IMR-90 (cell line): Measurements from ENCODE around the gene NAA80. TPM values are rescaled to one million over a fixed set of nuclear protein-coding genes. Genes with fewer than 3 reads are reported as not detected.
A peak's percentile ranks its signal among the peaks of the same experiment; 100 is the strongest.

Source experiments
- ATAC-seq: fragments of 200-7000 bp; cut with Tn5 transposase; 2 replicates; pipeline ENCODE4 v1.9.1; 2020; ENCODE audit warnings: low read depth, mild to moderate bottlenecking, moderate library complexity
- BruUV-seq: library from RNA; stranded (reverse); fragments of 400-500 nt; replicated peaks from 2 replicates; lab custom pipeline; 2021; lab: Mats Ljungman, UMichigan
- CTCF ChIA-PET: fragments of 300-600 bp; formaldehyde crosslinking; extraction: SDS; loops from one replicate; lab custom pipeline; 2021; ENCODE audit warnings: antibody characterized with exemption; lab: Yijun Ruan, JAX
- POLR2A ChIA-PET: fragments of 300-600 bp; sonication (Branson Sonifier 250); formaldehyde crosslinking; loops from one replicate; lab custom pipeline; 2022; ENCODE audit warnings: antibody characterized with exemption; ENCODE audit not compliant: unreplicated experiment; lab: Charles Lee
- DNase-seq: peaks from one replicate; pipeline ENCODE4 v3.0.0; 2013
- H2AFZ ChIP-seq: replicated peaks from 2 replicates; pipeline ENCODE3; 2013; ENCODE audit warnings: low read length, mild to moderate bottlenecking; ENCODE audit not compliant: poor library complexity
- H2AK5ac ChIP-seq: 2 replicates; pipeline ENCODE4 v1.6.1; 2013; ENCODE audit warnings: low read depth, low read length, inconsistent platforms
- H2AK9ac ChIP-seq: replicated peaks from 2 replicates; pipeline ENCODE3; 2013; ENCODE audit warnings: mild to moderate bottlenecking, low read depth, low read length, moderate library complexity; ENCODE audit not compliant: poor library complexity
- H2BK120ac ChIP-seq: 2 replicates; pipeline ENCODE4 v1.6.1; 2013; ENCODE audit warnings: low read depth, low read length, inconsistent platforms
- H2BK15ac ChIP-seq: 3 replicates; pipeline ENCODE4 v1.6.1; 2013; ENCODE audit warnings: low read depth, low read length, inconsistent platforms
- H2BK20ac ChIP-seq: 2 replicates; pipeline ENCODE4 v1.6.1; 2013; ENCODE audit warnings: low read depth, mild to moderate bottlenecking, inconsistent platforms, low read length, moderate library complexity
- H2BK5ac ChIP-seq: 2 replicates; pipeline ENCODE4 v1.6.1; 2013; ENCODE audit warnings: mild to moderate bottlenecking, low read depth, low read length, inconsistent platforms; ENCODE audit not compliant: poor library complexity, severe bottlenecking
- H3K14ac ChIP-seq: replicated peaks from 2 replicates; pipeline ENCODE4 v1.6.1; 2013; ENCODE audit warnings: low read depth, low read length, inconsistent platforms
- H3K18ac ChIP-seq: 2 replicates; pipeline ENCODE4 v1.6.1; 2013; ENCODE audit warnings: low read depth, low read length, control low read depth
- H3K23ac ChIP-seq: 2 replicates; pipeline ENCODE4 v1.6.1; 2013; ENCODE audit warnings: low read depth, low read length, inconsistent platforms
- H3K27ac ChIP-seq: 2 replicates; pipeline ENCODE4 v1.5.1; 2013; ENCODE audit warnings: mild to moderate bottlenecking, control low read depth, low read length; ENCODE audit not compliant: insufficient read depth
- H3K27me3 ChIP-seq: 2 replicates; pipeline ENCODE4 v1.6.1; 2013; ENCODE audit warnings: low read length; ENCODE audit not compliant: control insufficient read depth, insufficient read depth
- H3K36me3 ChIP-seq: 2 replicates; pipeline ENCODE4 v1.6.1; 2013; ENCODE audit warnings: low read length, mixed read lengths; ENCODE audit not compliant: control insufficient read depth, insufficient read depth
- H3K4ac ChIP-seq: 2 replicates; pipeline ENCODE4 v1.6.1; 2013; ENCODE audit warnings: low read depth, low read length, inconsistent platforms
- H3K4me1 ChIP-seq: 2 replicates; pipeline ENCODE4 v1.6.1; 2013; ENCODE audit warnings: low read length, mixed read lengths; ENCODE audit not compliant: control insufficient read depth, insufficient read depth
- H3K4me2 ChIP-seq: 2 replicates; pipeline ENCODE4 v1.6.1; 2013; ENCODE audit warnings: low read depth, mild to moderate bottlenecking, control low read depth, low read length, moderate library complexity
- H3K4me3 ChIP-seq: 2 replicates; pipeline ENCODE4 v1.5.1; 2013; ENCODE audit warnings: low read depth, mild to moderate bottlenecking, control low read depth, low read length, moderate library complexity; ENCODE audit not compliant: insufficient read depth
- H3K56ac ChIP-seq: 2 replicates; pipeline ENCODE4 v1.6.1; 2013; ENCODE audit warnings: low read length, inconsistent platforms; ENCODE audit not compliant: insufficient read depth; ENCODE audit errors: extremely low read depth
- H3K79me1 ChIP-seq, 2 experiments: 2 replicates each; pipeline ENCODE4 v1.6.1; 2013; ENCODE audit warnings: low read length in 2 of 2, inconsistent platforms in 1 of 2, low read depth in 1 of 2
- H3K9ac ChIP-seq: 2 replicates; pipeline ENCODE4 v1.6.1; 2013; ENCODE audit warnings: low read depth, low read length, control low read depth
- H3K9me1 ChIP-seq: 2 replicates; pipeline ENCODE4 v1.6.1; 2013; ENCODE audit warnings: low read length, inconsistent platforms; ENCODE audit not compliant: insufficient read depth
- H3K9me3 ChIP-seq: 2 replicates; pipeline ENCODE4 v1.6.1; 2013; ENCODE audit warnings: low read length; ENCODE audit not compliant: control insufficient read depth, insufficient read depth
- H4K20me1 ChIP-seq: 2 replicates; pipeline ENCODE4 v1.6.1; 2013; ENCODE audit warnings: low read length, inconsistent platforms; ENCODE audit not compliant: insufficient read depth
- H4K5ac ChIP-seq: 2 replicates; pipeline ENCODE4 v1.6.1; 2013; ENCODE audit warnings: mild to moderate bottlenecking, low read depth, low read length, control low read depth
- H4K8ac ChIP-seq, 2 experiments: 2 replicates each; pipeline ENCODE4 v1.6.1; 2013; ENCODE audit warnings: low read depth in 2 of 2, low read length in 2 of 2, control low read depth in 1 of 2, inconsistent platforms in 1 of 2
- H4K91ac ChIP-seq: 2 replicates; pipeline ENCODE4 v1.6.1; 2013; ENCODE audit warnings: low read depth, low read length, inconsistent platforms; ENCODE audit not compliant: insufficient read depth
- CEBPB ChIP-seq: IDR thresholded peaks from 2 replicates; pipeline ENCODE4 v1.6.1; 2012; ENCODE audit warnings: low read depth, low read length, improper control_type of control experiment
- CTCF ChIP-seq: conservative IDR thresholded peaks from 2 replicates; pipeline ENCODE4 v1.5.1; 2012; ENCODE audit warnings: mild to moderate bottlenecking, low read depth, low read length, improper control_type of control experiment
- MAFK ChIP-seq: IDR thresholded peaks from 2 replicates; pipeline ENCODE4 v1.6.1; 2012; ENCODE audit warnings: low read depth, low read length, improper control_type of control experiment
- NFE2L2 ChIP-seq: fragments of 150-350 bp; IDR thresholded peaks from 2 replicates; pipeline ENCODE4 v1.6.1; 2016; ENCODE audit warnings: low read depth, mild to moderate bottlenecking, low read length
- RFX5 ChIP-seq: IDR thresholded peaks from 2 replicates; pipeline ENCODE4 v1.8.0; 2012; ENCODE audit warnings: low read depth, mild to moderate bottlenecking, low read length, moderate library complexity
- SMC3 ChIP-seq: fragments of 150-350 bp; IDR thresholded peaks from 2 replicates; pipeline ENCODE4 v1.6.1; 2016; ENCODE audit warnings: low read depth, mild to moderate bottlenecking, antibody characterized with exemption, low read length, moderate library complexity
- WGBS, 2 experiments: methylation state at CpG; one replicate each; pipeline versions ENCODE4 v1.1.5 to v1.1.7; 2013; ENCODE audit warnings: missing lambda C conversion rate in 2 of 2; ENCODE audit not compliant: insufficient read length in 1 of 2; ENCODE audit errors: extremely low coverage in 2 of 2; 5-methylcytosine and 5-hydroxymethylcytosine counted together
- dilution Hi-C: fragments of 300-500 bp; cut with HindIII; formaldehyde crosslinking; loops from one replicate; pipeline ENCODE4 v1.14.3; 2018; ENCODE audit warnings: low sequenced_read_pairs; ENCODE audit not compliant: unreplicated experiment
- in situ Hi-C: fragments of 300-500 bp; cut with MboI; formaldehyde crosslinking; loops from 3 replicates; pipeline ENCODE4 v1.14.3; 2019; ENCODE audit warnings: low sequenced_read_pairs, inconsistent platforms, mixed read lengths
- intact Hi-C: fragments of 100-400 bp; cut with micrococcal nuclease; formaldehyde crosslinking; loops from 2 replicates; pipeline ENCODE4 v1.10.0; 2022
- polyA plus RNA-seq, 3 experiments: library from polyadenylated mRNA; depleted of rRNA; stranded (reverse); fragments of >200 nt; gene quantifications; 2 replicates each; pipeline ENCODE4 v1.2.3, GENCODE V29; 2012; ENCODE audit warnings: low replicate concordance in 1 of 3
- total RNA-seq: library from RNA; depleted of rRNA; stranded (reverse); fragments of >200 nt; gene quantifications from 2 replicates; pipeline ENCODE4 v1.2.3, GENCODE V29; 2012
- TF ChIP-seq, protein P1 (sequence below): fragments of 150-350 bp; IDR thresholded peaks from 2 replicates; pipeline ENCODE4 v1.6.1; 2016; ENCODE audit warnings: low read depth, mild to moderate bottlenecking, low read length, moderate library complexity, borderline replicate concordance

The NAA80 gene
- total and polyA plus RNA-seq, 2 of the 4 experiments (the other 2 are of a cell fraction) = 5.0 to 14.4 TPM

DNA sequence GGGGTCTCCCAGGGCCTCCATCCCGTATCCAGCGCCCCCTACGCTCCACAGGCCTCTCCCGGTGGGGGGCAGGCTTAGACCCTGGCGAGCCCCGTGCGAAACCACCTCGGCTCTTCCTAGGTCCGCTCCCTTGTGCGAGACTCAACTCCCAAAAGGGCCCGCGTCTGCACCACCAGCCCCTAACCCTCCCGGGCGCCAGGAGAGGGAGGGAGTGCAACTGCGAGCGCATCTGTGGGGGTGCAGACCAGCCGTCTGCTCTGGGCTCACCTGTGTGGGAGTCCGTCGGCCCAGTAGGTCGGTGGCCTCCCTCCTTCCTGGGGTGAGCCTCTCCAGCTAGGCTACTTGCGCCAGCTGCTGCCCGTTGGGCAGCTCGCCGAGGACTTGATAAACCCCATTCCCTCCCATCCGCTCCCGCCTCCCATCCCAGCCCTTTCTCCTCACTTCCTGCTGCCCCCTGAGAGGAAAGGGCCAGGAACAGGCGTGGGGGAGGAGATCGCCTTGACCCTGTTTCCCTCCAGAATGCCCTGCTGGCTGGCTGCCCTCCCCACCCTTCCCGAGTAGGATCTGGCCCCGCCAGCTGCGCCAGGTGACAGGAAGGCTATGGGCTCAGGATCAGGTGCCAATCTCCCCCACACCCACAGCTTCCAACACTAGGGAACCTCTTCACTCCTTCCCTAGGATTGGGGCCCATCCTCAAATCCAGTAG lies 23.3 kb upstream of the NAA80 start, which contains the start of gene HYAL2 (continued):
- no peak for TF ChIP-seq SMC3

DNA sequence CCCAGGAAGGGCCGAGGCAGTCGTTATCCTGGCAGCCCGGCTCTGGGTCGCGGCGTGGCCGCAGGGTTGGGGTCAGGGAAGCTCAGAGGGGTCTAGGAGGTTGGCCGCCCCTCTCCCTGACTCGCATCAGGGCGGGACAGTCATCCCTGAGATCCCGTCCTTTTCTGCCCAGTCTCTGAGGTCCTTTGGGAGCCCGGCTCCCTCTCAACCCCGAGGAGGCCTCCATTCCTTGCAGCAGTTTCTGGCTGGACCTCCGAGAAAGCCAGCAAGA lies 22.8 kb upstream of the NAA80 start:
- CTCF ChIA-PET = no interaction called here
- Histone ChIP-seq H2BK20ac (no peak overlapping the region), H3K4me1 (peaks cover 25% of the 10 kb centered on the region), H4K5ac (peak overlapping the region; percentile 95), H4K91ac (peak overlapping the region; percentile 58; the same call in 1 of the 2 replicates), H2BK5ac (peak overlapping the region; percentile 53), H3K79me1 (peaks cover 31 to 57% of the 10 kb centered on the region in 2 experiments), H3K9me3 (no peaks in the 10 kb centered on the region), H3K4ac (peak overlapping the region; percentile 66), H3K36me3 (peaks cover 31% of the 10 kb centered on the region), H2AK5ac (peak overlapping the region; percentile 87; the same call in 1 of the 2 replicates), H3K9me1 (peaks cover 12% of the 10 kb centered on the region), H3K56ac (no peak overlapping the region), H2AFZ (peak overlapping the region; percentile 95), H3K4me2 (peak overlapping the region; percentile 67), H2BK120ac (no peak overlapping the region), H3K23ac (peak overlapping the region; percentile 35; the same call in 1 of the 2 replicates), H3K18ac (no peak overlapping the region), H4K20me1 (peaks cover 8% of the 10 kb centered on the region; the same call in 1 of the 2 replicates), H3K27me3 (no peaks in the 10 kb centered on the region), H2AK9ac (peak overlapping the region; percentile 93), H3K14ac (no peak overlapping the region), H3K9ac (peak overlapping the region; percentile 16), H2BK15ac (no peak overlapping the region), H4K8ac (peak overlapping the region; percentile 87 to 96; a peak in 2 of 4 replicates), H3K27ac (peak overlapping the region; percentile 98), H3K4me3 (peak overlapping the region; percentile 58)
- ATAC-seq (no peak), DNase-seq (no peak)
- TF ChIP-seq NFE2L2 (no peak), SMC3 (no peak), CEBPB (no peak), RFX5 (no peak), CTCF (no peak), MAFK (no peak)
- TF ChIP-seq, protein P1, sequence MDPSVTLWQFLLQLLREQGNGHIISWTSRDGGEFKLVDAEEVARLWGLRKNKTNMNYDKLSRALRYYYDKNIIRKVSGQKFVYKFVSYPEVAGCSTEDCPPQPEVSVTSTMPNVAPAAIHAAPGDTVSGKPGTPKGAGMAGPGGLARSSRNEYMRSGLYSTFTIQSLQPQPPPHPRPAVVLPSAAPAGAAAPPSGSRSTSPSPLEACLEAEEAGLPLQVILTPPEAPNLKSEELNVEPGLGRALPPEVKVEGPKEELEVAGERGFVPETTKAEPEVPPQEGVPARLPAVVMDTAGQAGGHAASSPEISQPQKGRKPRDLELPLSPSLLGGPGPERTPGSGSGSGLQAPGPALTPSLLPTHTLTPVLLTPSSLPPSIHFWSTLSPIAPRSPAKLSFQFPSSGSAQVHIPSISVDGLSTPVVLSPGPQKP = no peak
- in situ Hi-C loops = no loop called here
- BruUV-seq = no TSS peak
- 31% methylated on average over 4 of the region's 14 CpGs; no CpG with 5 or more reads in 1 of the 2 experiments for WGBS, 2 experiments
- dilution Hi-C loops = no loop called here
- POLR2A ChIA-PET = no interaction called here
- intact Hi-C loops = loop anchor here (5.0 kb wide), 1 partner anchor 60 kb away; no protein-coding TSS in a partner anchor
